Tibial nerve (tissue), 3 donors: Measurements from ENCODE around the gene GKAP1.
"Not testable (repeated sequence)": the region's sequence is repeated elsewhere in the genome, so short reads cannot be mapped to it uniquely, and the experiment has no call there.

Experiments
- POLR2A ChIP-seq, 2 donors: fragments of 450-650 bp; IDR thresholded peaks; one replicate each; pipeline ENCODE4 v1.6.1; 2017; ENCODE audit warnings: antibody characterized with exemption in 2 of 2, mild to moderate bottlenecking in 2 of 2, moderate library complexity in 2 of 2
- TF ChIP-seq, protein P1 (sequence below), 5 experiments: fragments of 200-600 bp in 3 of 5; fragments of 450-650 bp in 2 of 5; sonication (generic) in 3 of 5; IDR thresholded peaks; one replicate each; pipeline ENCODE4 v1.5.1; 2016 to 2019; ENCODE audit warnings: antibody characterized with exemption in 5 of 5, mild to moderate bottlenecking in 3 of 5, moderate library complexity in 2 of 5

- TF ChIP-seq, protein P1, sequence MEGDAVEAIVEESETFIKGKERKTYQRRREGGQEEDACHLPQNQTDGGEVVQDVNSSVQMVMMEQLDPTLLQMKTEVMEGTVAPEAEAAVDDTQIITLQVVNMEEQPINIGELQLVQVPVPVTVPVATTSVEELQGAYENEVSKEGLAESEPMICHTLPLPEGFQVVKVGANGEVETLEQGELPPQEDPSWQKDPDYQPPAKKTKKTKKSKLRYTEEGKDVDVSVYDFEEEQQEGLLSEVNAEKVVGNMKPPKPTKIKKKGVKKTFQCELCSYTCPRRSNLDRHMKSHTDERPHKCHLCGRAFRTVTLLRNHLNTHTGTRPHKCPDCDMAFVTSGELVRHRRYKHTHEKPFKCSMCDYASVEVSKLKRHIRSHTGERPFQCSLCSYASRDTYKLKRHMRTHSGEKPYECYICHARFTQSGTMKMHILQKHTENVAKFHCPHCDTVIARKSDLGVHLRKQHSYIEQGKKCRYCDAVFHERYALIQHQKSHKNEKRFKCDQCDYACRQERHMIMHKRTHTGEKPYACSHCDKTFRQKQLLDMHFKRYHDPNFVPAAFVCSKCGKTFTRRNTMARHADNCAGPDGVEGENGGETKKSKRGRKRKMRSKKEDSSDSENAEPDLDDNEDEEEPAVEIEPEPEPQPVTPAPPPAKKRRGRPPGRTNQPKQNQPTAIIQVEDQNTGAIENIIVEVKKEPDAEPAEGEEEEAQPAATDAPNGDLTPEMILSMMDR (IDR thresholded peaks at IDR 0.05), result not testable (repeated sequence)
- not testable (repeated sequence) for TF ChIP-seq POLR2A (IDR thresholded peaks at IDR 0.05)
These were observed 13.6 kb downstream of the GKAP1 start for GRCh38 chr9:83803941-83804340.
